Measurements from ENCODE around the gene SETD6.

- TF ChIP-seq NR3C1 (CRISPR knock-in tag; IDR thresholded peaks at IDR 0.05), result no peak
- no peak for TF ChIP-seq SMAD3 (CRISPR knock-in tag; conservative IDR thresholded peaks at IDR 0.05)
- no peak for TF ChIP-seq GABPA (tag; conservative IDR thresholded peaks at IDR 0.05; ENCODE audit: low read depth)
- no peak for TF ChIP-seq CBX8 (IDR thresholded peaks at IDR 0.05; ENCODE audit: borderline replicate concordance, extremely low read depth, low read depth, low read length, poor library complexity, severe bottlenecking)
- no peak for TF ChIP-seq ZNF696 (CRISPR knock-in tag; conservative IDR thresholded peaks at IDR 0.05)
- TF ChIP-seq E2F5 (CRISPR knock-in tag; IDR thresholded peaks at IDR 0.05), result no peak
- TF ChIP-seq CC2D1A (IDR thresholded peaks at IDR 0.05), result no peak
- TF ChIP-seq RAD51 (IDR thresholded peaks at IDR 0.05; ENCODE audit: borderline replicate concordance, low read depth), result no peak
- TF ChIP-seq NR2F6 (CRISPR knock-in tag; IDR thresholded peaks at IDR 0.05), result no peak
- TF ChIP-seq, protein P1, sequence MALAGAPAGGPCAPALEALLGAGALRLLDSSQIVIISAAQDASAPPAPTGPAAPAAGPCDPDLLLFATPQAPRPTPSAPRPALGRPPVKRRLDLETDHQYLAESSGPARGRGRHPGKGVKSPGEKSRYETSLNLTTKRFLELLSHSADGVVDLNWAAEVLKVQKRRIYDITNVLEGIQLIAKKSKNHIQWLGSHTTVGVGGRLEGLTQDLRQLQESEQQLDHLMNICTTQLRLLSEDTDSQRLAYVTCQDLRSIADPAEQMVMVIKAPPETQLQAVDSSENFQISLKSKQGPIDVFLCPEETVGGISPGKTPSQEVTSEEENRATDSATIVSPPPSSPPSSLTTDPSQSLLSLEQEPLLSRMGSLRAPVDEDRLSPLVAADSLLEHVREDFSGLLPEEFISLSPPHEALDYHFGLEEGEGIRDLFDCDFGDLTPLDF (CRISPR knock-in tag; IDR thresholded peaks at IDR 0.05), result no peak
- peak; percentile 73 for TF ChIP-seq JUND (IDR thresholded peaks at IDR 0.05; ENCODE audit: borderline replicate concordance, low read depth, low read length)
- TF ChIP-seq JUND (tag; IDR thresholded peaks at IDR 0.05; ENCODE audit: borderline replicate concordance, low read depth, low read length), result peak; percentile 57; the same call in 1 of the 3 replicates
- TF ChIP-seq, protein P2, sequence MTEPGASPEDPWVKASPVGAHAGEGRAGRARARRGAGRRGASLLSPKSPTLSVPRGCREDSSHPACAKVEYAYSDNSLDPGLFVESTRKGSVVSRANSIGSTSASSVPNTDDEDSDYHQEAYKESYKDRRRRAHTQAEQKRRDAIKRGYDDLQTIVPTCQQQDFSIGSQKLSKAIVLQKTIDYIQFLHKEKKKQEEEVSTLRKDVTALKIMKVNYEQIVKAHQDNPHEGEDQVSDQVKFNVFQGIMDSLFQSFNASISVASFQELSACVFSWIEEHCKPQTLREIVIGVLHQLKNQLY (CRISPR knock-in tag; conservative IDR thresholded peaks at IDR 0.05), result no peak
- TF ChIP-seq CHD1 (IDR thresholded peaks at IDR 0.05; ENCODE audit: low read length), result no peak
Observed at GRCh38 chr16:58494981-58495520, 20.3 kb upstream of the SETD6 start.
